ENCODE data around the gene TMEM120A. TPM values are rescaled to one million over a fixed set of nuclear protein-coding genes. Genes with fewer than 3 reads are reported as not detected.

Gene TMEM120A
- total RNA-seq, 4 donors from 2014 or later: 21.3 to 56.7 (median 38.2) TPM

- Histone ChIP-seq H3K36me3 (peaks cover 0 to 81% of the 10 kb centered on the region in 2 donors), H3K27ac (peak overlapping the region; percentile 8 to 71 (median 54)), H3K9me3 (no peaks in the 10 kb centered on the region), H3K27me3 (no peaks in the 10 kb centered on the region), H3K4me1 (peaks cover 10 to 12% of the 10 kb centered on the region in 2 donors), H3K4me3 (no peak overlapping the region)
- no peak for TF ChIP-seq CTCF (IDR thresholded peaks at IDR 0.05 in 4 of 5, conservative IDR thresholded peaks at IDR 0.05 in 1 of 5)
- no peak for TF ChIP-seq POLR2A (IDR thresholded peaks at IDR 0.05)
- ATAC-seq (no peak), DNase-seq (no peak)
- intact Hi-C loops (cut with DNase I; ENCODE audit: low total_unique reads): no loop called here
- in situ Hi-C loops (cut with MboI; ENCODE audit: low sequenced_read_pairs in 4 of 4): no loop called here
These were observed 11.9 kb downstream of the TMEM120A start for GRCh38 chr7:75982306-75983064.

- Histone ChIP-seq H3K36me3 (peaks cover 0 to 75% of the 10 kb centered on the region in 2 donors), H3K4me1 (peaks cover 12% of the 10 kb centered on the region in 2 donors), H3K9me3 (no peaks in the 10 kb centered on the region), H3K4me3 (no peak overlapping the region), H3K27ac (peak overlapping the region in 1 of 4 donors; percentile 39), H3K27me3 (no peaks in the 10 kb centered on the region)
- DNase-seq (no peak), ATAC-seq (no peak)
- in situ Hi-C loops (cut with MboI; ENCODE audit: low sequenced_read_pairs in 4 of 4): no loop called here
- TF ChIP-seq CTCF (IDR thresholded peaks at IDR 0.05 in 4 of 5, conservative IDR thresholded peaks at IDR 0.05 in 1 of 5) (no peak), POLR2A (IDR thresholded peaks at IDR 0.05) (no peak)
- intact Hi-C loops (cut with DNase I; ENCODE audit: low total_unique reads): no loop called here
These were observed 12.7 kb downstream of the TMEM120A start for GRCh38 chr7:75981453-75982305.

DNA sequence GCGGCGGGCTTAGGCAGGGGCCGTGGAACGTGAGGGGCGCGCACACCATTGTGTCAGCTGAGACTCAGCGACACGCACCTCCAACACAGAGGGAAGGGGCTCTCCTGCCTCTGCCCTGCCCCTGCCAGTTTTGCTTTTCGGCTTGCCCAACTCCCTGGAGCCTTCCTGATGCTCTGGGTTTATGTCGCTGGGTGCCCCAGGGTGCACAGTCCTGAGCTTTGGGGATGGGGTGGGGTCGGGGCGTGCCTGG lies 13.3 kb downstream of the TMEM120A start:
- intact Hi-C loops (cut with DNase I; ENCODE audit: low total_unique reads) (no loop called here), in situ Hi-C loops (cut with MboI; ENCODE audit: low sequenced_read_pairs in 4 of 4) (no loop called here)
- peaks cover 12% of the 10 kb centered on the region in 2 donors for H3K4me1 ChIP-seq
- H3K27me3 ChIP-seq: no peaks in the 10 kb centered on the region
- no peak overlapping the region for H3K4me3 ChIP-seq
- H3K27ac ChIP-seq: no peak overlapping the region
- DNase-seq (no peak), ATAC-seq (no peak)
- no peak for TF ChIP-seq CTCF (IDR thresholded peaks at IDR 0.05 in 4 of 5, conservative IDR thresholded peaks at IDR 0.05 in 1 of 5)
- TF ChIP-seq POLR2A (IDR thresholded peaks at IDR 0.05): no peak
- H3K9me3 ChIP-seq: no peaks in the 10 kb centered on the region
- peaks cover 0 to 70% of the 10 kb centered on the region in 2 donors for H3K36me3 ChIP-seq

- intact Hi-C loops (cut with DNase I; ENCODE audit: low total_unique reads): no loop called here
- ATAC-seq: no peak
- Histone ChIP-seq H3K27ac (peak overlapping the region in 3 of 4 donors; percentile 23 to 44 (median 31)), H3K36me3 (peaks cover 0 to 65% of the 10 kb centered on the region in 2 donors), H3K4me1 (peaks cover 12 to 13% of the 10 kb centered on the region in 2 donors), H3K4me3 (no peak overlapping the region), H3K9me3 (no peaks in the 10 kb centered on the region), H3K27me3 (no peaks in the 10 kb centered on the region)
- TF ChIP-seq CTCF (IDR thresholded peaks at IDR 0.05 in 4 of 5, conservative IDR thresholded peaks at IDR 0.05 in 1 of 5): no peak
- no peak for TF ChIP-seq POLR2A (IDR thresholded peaks at IDR 0.05)
- in situ Hi-C loops (cut with MboI; ENCODE audit: low sequenced_read_pairs in 4 of 4): no loop called here
- DNase-seq: no peak
These were observed 13.8 kb downstream of the TMEM120A start for GRCh38 chr7:75980430-75981202.

Data from gastrocnemius medialis (tissue), 4 donors.